Measurements from ENCODE around the gene CD40. TPM values are rescaled to one million over a fixed set of nuclear protein-coding genes. Genes with fewer than 3 reads are reported as not detected.

CD40 gene
- total RNA-seq, 1 donor from 2014 or later, result 14.0 TPM

GRCh38 chr20:46121184-46121930 lies 3.2 kb downstream of the CD40 start:
- no peak for DNase-seq (ENCODE audit: extremely low read depth, low read depth, low spot score)

- DNase-seq (ENCODE audit: extremely low read depth, low read depth, low spot score), result peak; percentile 42
Observed at GRCh38 chr20:46122071-46122470, 4.0 kb downstream of the CD40 start.

- no peak for DNase-seq (ENCODE audit: extremely low read depth, low read depth, low spot score)
Observed at GRCh38 chr20:46122516-46123481, 4.7 kb downstream of the CD40 start.

GRCh38 chr20:46123482-46124245 lies 5.5 kb downstream of the CD40 start:
- no peak for DNase-seq (ENCODE audit: extremely low read depth, low read depth, low spot score)

- no peak for DNase-seq (ENCODE audit: extremely low read depth, low read depth, low spot score)
Observed at GRCh38 chr20:46126440-46127056, 8.4 kb downstream of the CD40 start.

- DNase-seq (ENCODE audit: extremely low read depth, low read depth, low spot score), result no peak
Observed at GRCh38 chr20:46127396-46128010, 9.4 kb downstream of the CD40 start.

- no peak for DNase-seq (ENCODE audit: extremely low read depth, low read depth, low spot score)
Observed at GRCh38 chr20:46128310-46129151, 10.4 kb downstream of the CD40 start.

- no peak for DNase-seq (ENCODE audit: extremely low read depth, low read depth, low spot score)
Observed at GRCh38 chr20:46129955-46130481, 11.9 kb downstream of the CD40 start.

GRCh38 chr20:46130534-46130933 lies 12.4 kb downstream of the CD40 start:
- DNase-seq (ENCODE audit: extremely low read depth, low read depth, low spot score), result no peak

- DNase-seq (ENCODE audit: extremely low read depth, low read depth, low spot score), result no peak
Observed at GRCh38 chr20:46131396-46131795, 13.3 kb downstream of the CD40 start.

- no peak for DNase-seq (ENCODE audit: extremely low read depth, low read depth, low spot score)
Observed at GRCh38 chr20:46132705-46133120, 14.6 kb downstream of the CD40 start.

GRCh38 chr20:46133886-46134654 lies 16.0 kb downstream of the CD40 start:
- no peak for DNase-seq (ENCODE audit: extremely low read depth, low read depth, low spot score)

- no peak for DNase-seq (ENCODE audit: extremely low read depth, low read depth, low spot score)
Observed at GRCh38 chr20:46134716-46135115, 16.6 kb downstream of the CD40 start.

GRCh38 chr20:46135856-46136633 lies 17.9 kb downstream of the CD40 start:
- DNase-seq (ENCODE audit: extremely low read depth, low read depth, low spot score), result no peak

GRCh38 chr20:46137816-46138215 lies 19.7 kb downstream of the CD40 start:
- no peak for DNase-seq (ENCODE audit: extremely low read depth, low read depth, low spot score)

- no peak for DNase-seq (ENCODE audit: extremely low read depth, low read depth, low spot score)
Observed at GRCh38 chr20:46139266-46139889, 21.3 kb downstream of the CD40 start.

GRCh38 chr20:46139908-46140482 lies 21.9 kb downstream of the CD40 start:
- DNase-seq (ENCODE audit: extremely low read depth, low read depth, low spot score), result no peak

All from glomerular endothelial cell (primary cell).